Activated CD4-positive, CD25-positive, alpha-beta regulatory T cell (primary cell): ENCODE data around the gene ST3GAL5.
"Not testable (repeated sequence)": the region's sequence is repeated elsewhere in the genome, so short reads cannot be mapped to it uniquely, and the experiment has no call there.

Experiments used
- DNase-seq, 4 experiments: peaks; one replicate each; lab custom pipeline; 2025; lab: John Stamatoyannopoulos, UW

The ST3GAL5 gene

GRCh38 chr2:85893428-85894258 lies 4.9 kb upstream of the ST3GAL5 start:
- no peak for DNase-seq

GRCh38 chr2:85892216-85892944 lies 3.6 kb upstream of the ST3GAL5 start:
- no peak for DNase-seq

- no peak for DNase-seq
These were observed 1.9 kb upstream of the ST3GAL5 start for GRCh38 chr2:85890522-85891176.

- DNase-seq = no peak
These were observed 964 bp upstream of the ST3GAL5 start for GRCh38 chr2:85889627-85890281.

GRCh38 chr2:85888020-85888683 lies 638 bp downstream of the ST3GAL5 start:
- peak in 1 of 4 experiments; percentile 10 for DNase-seq

- DNase-seq = peak in 3 of 4 experiments; percentile 16 to 26 (median 23)
These were observed 1.2 kb downstream of the ST3GAL5 start for GRCh38 chr2:85887566-85888019.

- peak in 1 of 4 experiments; percentile 9 for DNase-seq
These were observed 2.2 kb downstream of the ST3GAL5 start for GRCh38 chr2:85886590-85886989.

GRCh38 chr2:85886141-85886540 lies 2.6 kb downstream of the ST3GAL5 start:
- no peak for DNase-seq

GRCh38 chr2:85881781-85882180 lies 7.0 kb downstream of the ST3GAL5 start:
- not testable (repeated sequence) for DNase-seq

GRCh38 chr2:85880716-85881328 lies 8.0 kb downstream of the ST3GAL5 start:
- not testable (repeated sequence) for DNase-seq

- no peak for DNase-seq
These were observed 9.9 kb downstream of the ST3GAL5 start for GRCh38 chr2:85878719-85879370.

GRCh38 chr2:85875350-85876050 lies 13.3 kb downstream of the ST3GAL5 start:
- DNase-seq = no peak

- DNase-seq = no peak
These were observed 15.1 kb downstream of the ST3GAL5 start for GRCh38 chr2:85873679-85874078.

GRCh38 chr2:85872536-85873161 lies 16.1 kb downstream of the ST3GAL5 start:
- DNase-seq = no peak

GRCh38 chr2:85871494-85872164 lies 17.2 kb downstream of the ST3GAL5 start:
- no peak for DNase-seq

GRCh38 chr2:85868822-85869221 lies 20.0 kb downstream of the ST3GAL5 start:
- DNase-seq = no peak

- DNase-seq = no peak
These were observed 21.1 kb downstream of the ST3GAL5 start for GRCh38 chr2:85867556-85868292.

- no peak for DNase-seq
These were observed 21.7 kb downstream of the ST3GAL5 start for GRCh38 chr2:85867121-85867520.
